Endodermal cell (in vitro differentiated cells): ENCODE data around the gene NAPB. TPM values are rescaled to one million over a fixed set of nuclear protein-coding genes. Genes with fewer than 3 reads are reported as not detected.

Experiments
- DNase-seq: peaks from one replicate; pipeline ENCODE4 v3.0.0-alpha.2; 2017
- H3K27ac ChIP-seq: 2 replicates; pipeline ENCODE4 v1.5.1; 2013; ENCODE audit warnings: mild to moderate bottlenecking, low read depth, low read length, moderate library complexity
- H3K27me3 ChIP-seq: 2 replicates; pipeline ENCODE4 v1.6.1; 2013; ENCODE audit warnings: mild to moderate bottlenecking, low read length, moderate library complexity; ENCODE audit not compliant: insufficient read depth, control insufficient read depth, poor library complexity, severe bottlenecking
- H3K36me3 ChIP-seq: 2 replicates; pipeline ENCODE4 v1.7.0; 2013; ENCODE audit warnings: mild to moderate bottlenecking, low read length, moderate library complexity; ENCODE audit not compliant: control insufficient read depth, insufficient read depth
- H3K4me1 ChIP-seq: one replicate; pipeline ENCODE4 v1.7.0; 2013; ENCODE audit warnings: low read length; ENCODE audit not compliant: control insufficient read depth, insufficient read depth
- H3K4me3 ChIP-seq: 2 replicates; pipeline ENCODE4 v1.5.1; 2013; ENCODE audit warnings: mild to moderate bottlenecking, low read length, moderate library complexity
- H3K9ac ChIP-seq: 2 replicates; pipeline ENCODE4 v1.6.1; 2013; ENCODE audit warnings: mild to moderate bottlenecking, low read length, moderate library complexity; ENCODE audit not compliant: poor library complexity, severe bottlenecking; ENCODE audit errors: extremely low read depth
- H3K9me3 ChIP-seq: 2 replicates; pipeline ENCODE4 v1.6.1; 2013; ENCODE audit warnings: mild to moderate bottlenecking, low read length, moderate library complexity; ENCODE audit not compliant: control insufficient read depth
- H3K27ac Mint-ChIP-seq: 2 replicates; pipeline ENCODE4 v1.8.0; 2020; ENCODE audit warnings: mixed read lengths
- H3K27me3 Mint-ChIP-seq: 2 replicates; pipeline ENCODE4 v1.8.0; 2021; ENCODE audit warnings: mild to moderate bottlenecking, mixed read lengths; ENCODE audit not compliant: insufficient read depth
- H3K36me3 Mint-ChIP-seq: 2 replicates; pipeline ENCODE4 v1.8.0; 2020; ENCODE audit warnings: low read depth, mixed read lengths
- H3K4me1 Mint-ChIP-seq: 2 replicates; pipeline ENCODE4 v1.8.0; 2020; ENCODE audit warnings: mixed read lengths
- H3K4me3 Mint-ChIP-seq: 2 replicates; pipeline ENCODE4 v1.8.0; 2020; ENCODE audit warnings: mild to moderate bottlenecking, moderate library complexity, mixed read lengths
- H3K9me3 Mint-ChIP-seq: 2 replicates; pipeline ENCODE4 v1.8.0; 2020; ENCODE audit warnings: mild to moderate bottlenecking, mixed read lengths
- CTCF ChIP-seq: fragments of 200-600 bp; sonication (generic); conservative IDR thresholded peaks from 2 replicates; pipeline ENCODE4 v1.5.0; 2021; ENCODE audit warnings: antibody characterized with exemption, mild to moderate bottlenecking
- WGBS, 2 experiments: methylation state at CpG; one replicate each; pipeline versions ENCODE4 v1.1.5 to v1.1.7; 2013; ENCODE audit warnings: missing lambda C conversion rate in 2 of 2, mixed read lengths in 1 of 2; ENCODE audit not compliant: insufficient coverage in 1 of 2, insufficient read length in 1 of 2; 5-methylcytosine and 5-hydroxymethylcytosine counted together
- total RNA-seq, 2 donors: library from RNA; stranded (reverse); fragmentation: NEBNext Ultra II Directional in 1 of 2; extraction: Animal tissue kit (Norgen Biotek cat#: 25700) in 1 of 2; gene quantifications; 2 replicates in 1 of 2; 3 replicates in 1 of 2; pipeline ENCODE4 v1.2.1, GENCODE V29; 2021

Gene NAPB
- total RNA-seq, 2 donors from 2014 or later, result 15.7 to 16.5 TPM

DNA sequence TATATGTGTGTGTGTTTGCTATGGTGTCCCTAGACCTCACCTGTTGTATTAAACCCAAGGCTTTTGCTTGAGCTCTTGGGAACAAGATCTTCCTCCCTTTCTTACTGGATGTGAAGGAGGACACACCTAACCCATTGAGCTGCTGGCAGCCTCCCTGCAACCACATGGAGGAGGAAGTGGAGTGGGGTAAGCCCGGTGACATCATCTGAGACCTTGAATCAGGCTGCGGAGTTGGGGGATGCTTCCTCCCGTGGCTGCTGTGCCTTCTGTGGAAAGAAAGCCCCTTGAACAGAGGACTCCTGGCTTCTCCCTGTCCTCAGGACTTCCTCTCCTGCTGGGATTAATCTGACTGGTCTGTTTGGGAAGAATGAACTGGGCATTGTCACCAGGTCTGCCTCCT, 28.1 kb upstream of the NAPB start:
- no peak for TF ChIP-seq CTCF
- H3K27ac ChIP-seq, result no peak overlapping the region
- 50 to 70% methylated on average over 1 to 3 of the region's 3 CpGs for WGBS, 2 experiments
- no peaks in the 10 kb centered on the region for H3K27me3 ChIP-seq
- H3K4me1 ChIP-seq, result no peaks in the 10 kb centered on the region
- Mint-ChIP-seq H3K4me1 (peaks cover 17% of the 10 kb centered on the region), H3K4me3 (no peak overlapping the region), H3K9me3 (no peaks in the 10 kb centered on the region), H3K36me3 (no peaks in the 10 kb centered on the region), H3K27me3 (no peaks in the 10 kb centered on the region), H3K27ac (no peak overlapping the region)
- H3K4me3 ChIP-seq, result no peak overlapping the region
- DNase-seq, result no peak
- no peaks in the 10 kb centered on the region for H3K36me3 ChIP-seq
- no peaks in the 10 kb centered on the region for H3K9me3 ChIP-seq
- no peak overlapping the region for H3K9ac ChIP-seq

DNA sequence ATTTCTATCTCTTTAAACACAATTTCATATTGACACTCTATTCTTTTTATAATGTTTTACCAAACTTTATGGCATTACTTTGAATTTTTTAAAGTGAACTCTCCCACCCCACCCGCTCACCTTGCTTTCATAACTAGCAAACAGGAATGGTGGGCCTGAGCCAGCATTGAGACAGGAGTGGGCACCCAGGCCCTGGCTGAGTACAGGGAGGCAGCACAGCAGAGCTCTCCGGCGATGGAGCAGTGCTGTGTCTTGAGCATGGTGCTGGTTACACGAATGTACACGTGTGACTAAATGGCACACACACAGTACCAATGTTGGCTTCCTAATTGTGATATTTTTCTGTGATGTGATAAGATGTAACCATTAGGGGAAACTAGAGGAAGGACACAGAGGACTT, 26.9 kb upstream of the NAPB start:
- H3K27ac Mint-ChIP-seq, result no peak overlapping the region
- H3K27ac ChIP-seq, result no peak overlapping the region
- no peaks in the 10 kb centered on the region for H3K9me3 Mint-ChIP-seq
- peaks cover 15% of the 10 kb centered on the region for H3K4me1 Mint-ChIP-seq
- no peak for DNase-seq
- no peak overlapping the region for H3K9ac ChIP-seq
- no peaks in the 10 kb centered on the region for H3K36me3 ChIP-seq
- no peaks in the 10 kb centered on the region for H3K9me3 ChIP-seq
- no peak overlapping the region for H3K4me3 Mint-ChIP-seq
- H3K27me3 ChIP-seq, result no peaks in the 10 kb centered on the region
- no peak for TF ChIP-seq CTCF
- H3K27me3 Mint-ChIP-seq, result no peaks in the 10 kb centered on the region
- no peaks in the 10 kb centered on the region for H3K36me3 Mint-ChIP-seq
- WGBS, 2 experiments, result 96 to 100% methylated on average over 4 to 5 of the region's 5 CpGs
- H3K4me3 ChIP-seq, result no peak overlapping the region
- H3K4me1 ChIP-seq, result no peaks in the 10 kb centered on the region

- no peaks in the 10 kb centered on the region for H3K36me3 ChIP-seq
- DNase-seq, result peak; percentile 91
- Mint-ChIP-seq H3K36me3 (no peaks in the 10 kb centered on the region), H3K4me3 (no peak overlapping the region), H3K27ac (no peak overlapping the region), H3K9me3 (no peaks in the 10 kb centered on the region), H3K27me3 (no peaks in the 10 kb centered on the region), H3K4me1 (peaks cover 7% of the 10 kb centered on the region)
- H3K9ac ChIP-seq, result no peak overlapping the region
- WGBS, 2 experiments, result 81 to 87% methylated on average over 7 to 8 of the region's 8 CpGs
- no peaks in the 10 kb centered on the region for H3K27me3 ChIP-seq
- TF ChIP-seq CTCF, result peak; percentile 87
- H3K4me3 ChIP-seq, result no peak overlapping the region
- H3K27ac ChIP-seq, result no peak overlapping the region
- H3K4me1 ChIP-seq, result no peaks in the 10 kb centered on the region
- H3K9me3 ChIP-seq, result no peaks in the 10 kb centered on the region
These were observed 25.2 kb upstream of the NAPB start for GRCh38 chr20:23446505-23446904.
